ENCODE measurements around the gene ERI2.
A peak's percentile ranks its signal among the peaks of the same experiment; 100 is the strongest.
"Not testable (repeated sequence)": the region's sequence is repeated elsewhere in the genome, so short reads cannot be mapped to it uniquely, and the experiment has no call there.

Gene ERI2

DNA sequence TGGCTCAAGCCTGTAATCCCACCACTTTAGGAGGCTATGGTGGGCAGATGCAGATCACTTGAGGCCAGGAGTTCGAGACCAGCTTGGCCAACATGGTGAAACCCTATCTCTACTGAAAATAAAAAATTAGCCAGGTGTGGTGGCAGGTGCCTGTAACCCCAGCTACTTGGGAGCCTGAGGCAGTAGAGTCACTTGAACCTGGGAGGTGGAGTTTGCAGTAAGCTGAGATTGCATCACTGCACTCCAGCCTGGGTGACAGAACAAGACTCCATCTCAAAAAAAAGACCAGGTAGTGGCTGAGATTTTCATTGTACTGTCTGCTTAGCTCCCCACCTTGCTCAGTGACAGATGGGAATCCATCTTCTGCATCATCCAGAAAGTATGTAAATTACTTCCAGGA, 41.8 kb downstream of the ERI2 start:
- DNase-seq = not testable (repeated sequence)

DNA sequence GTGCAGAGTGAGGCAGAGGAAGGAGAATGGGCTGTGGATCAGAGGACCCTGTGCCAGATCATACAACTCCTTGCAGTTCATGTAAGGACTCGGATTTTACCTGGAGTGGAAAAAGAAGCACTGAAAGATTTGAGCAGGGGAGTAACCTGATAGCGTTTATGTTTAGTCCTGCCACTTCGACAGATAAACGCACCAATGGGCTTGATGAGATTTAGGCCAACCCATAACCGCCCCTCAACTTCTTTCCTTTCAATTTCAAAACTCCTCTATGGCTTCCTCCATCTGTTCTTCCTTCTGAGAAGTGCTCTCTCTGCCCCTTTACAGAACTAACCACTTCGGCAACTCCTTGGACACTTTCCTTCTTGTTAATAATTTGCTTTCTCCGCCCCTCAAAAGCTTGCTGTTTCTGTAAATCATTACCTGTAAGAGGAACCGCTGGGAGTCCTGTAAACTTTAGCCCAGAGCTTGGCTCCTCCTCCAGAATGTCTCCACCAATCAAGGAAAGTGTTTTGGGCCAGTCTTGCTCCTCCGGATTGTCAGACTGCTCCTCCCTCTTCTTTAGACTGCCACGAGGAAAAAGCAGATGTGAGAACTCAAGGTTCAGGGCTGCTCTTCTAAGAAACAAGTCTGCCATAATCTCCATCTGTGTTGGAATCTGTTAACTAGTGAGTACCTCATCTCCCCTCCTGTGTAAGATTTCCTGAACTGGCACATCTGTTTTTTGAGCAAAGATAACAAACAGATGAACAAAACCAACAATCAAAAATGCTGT, 42.6 kb downstream of the ERI2 start, which contains the start of gene ACSM3:
Gene ACSM3, plus strand, starts transcription at position 554 of the 772 bp plus-strand sequence. CDS start 6,021 bp downstream, outside the sequence.
- peak; percentile 80 for DNase-seq

GRCh38 chr16:20762404-20763123, 43.7 kb downstream of the ERI2 start:
- DNase-seq = no peak

DNA sequence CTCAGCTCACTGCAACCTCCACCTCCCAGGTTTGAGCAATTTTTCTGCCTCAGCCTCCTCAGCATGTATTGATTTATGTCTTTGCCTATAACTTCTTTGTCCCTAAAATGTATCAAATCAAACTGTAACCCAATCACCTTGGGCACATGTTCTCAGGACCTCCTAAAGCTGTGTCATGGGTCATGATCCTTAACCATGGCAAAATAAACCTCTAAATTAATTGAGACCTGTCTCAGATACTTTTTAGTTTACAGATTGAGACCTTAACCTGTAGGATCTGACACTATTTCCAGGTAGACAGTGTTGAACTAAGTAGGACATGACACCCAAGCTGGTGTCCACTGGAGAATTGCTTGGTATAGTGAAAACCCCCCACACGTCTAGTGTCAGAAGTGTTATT, 45.1 kb downstream of the ERI2 start:
- DNase-seq = no peak

DNA sequence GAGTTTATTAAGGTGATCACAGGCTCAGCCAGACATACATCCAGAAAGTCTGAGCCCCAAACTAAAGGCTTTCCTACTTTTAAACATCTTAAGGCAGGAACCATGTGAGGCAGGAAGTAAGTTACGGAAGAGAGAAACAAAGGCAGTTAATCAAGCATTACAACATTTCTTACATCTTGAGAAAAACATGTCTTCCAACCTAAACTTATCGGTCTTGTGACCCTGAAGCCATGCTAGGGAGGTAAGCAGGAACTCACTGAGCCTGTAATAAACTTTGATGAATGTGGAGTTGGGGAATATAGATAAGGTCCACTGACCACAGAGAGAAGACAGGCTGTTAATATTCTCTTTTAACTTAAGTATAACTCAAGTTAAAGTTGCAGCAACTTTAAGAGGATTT, 45.9 kb downstream of the ERI2 start:
- no peak for DNase-seq

GRCh38 chr16:20755799-20756198, 50.5 kb downstream of the ERI2 start:
- DNase-seq = not testable (repeated sequence)

DNA sequence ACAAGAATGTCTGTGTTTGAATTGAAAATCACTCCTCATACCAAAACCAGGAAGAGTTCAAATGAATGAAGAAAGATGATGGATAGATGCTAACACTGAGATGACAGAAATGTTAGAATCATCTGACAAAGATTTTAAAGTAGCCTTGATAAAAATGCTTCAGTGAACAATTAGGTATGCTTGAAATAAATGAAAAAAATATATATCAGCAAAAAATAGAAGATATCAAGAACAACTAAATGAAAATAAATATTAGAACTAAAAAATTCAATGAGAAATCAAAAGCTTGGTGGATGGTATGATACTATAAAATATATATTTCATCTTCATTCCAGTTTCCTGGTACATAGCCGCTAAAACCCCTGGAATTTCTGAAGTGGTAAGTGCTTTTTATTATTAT, 51.0 kb downstream of the ERI2 start:
- DNase-seq = no peak

- DNase-seq = no peak
Measured at GRCh38 chr16:20753727-20754126, 52.5 kb downstream of the ERI2 start.

GRCh38 chr16:20750558-20750957, 55.7 kb downstream of the ERI2 start:
- no peak for DNase-seq

- no peak for DNase-seq
Measured at GRCh38 chr16:20749474-20749873, 56.8 kb downstream of the ERI2 start.

DNA sequence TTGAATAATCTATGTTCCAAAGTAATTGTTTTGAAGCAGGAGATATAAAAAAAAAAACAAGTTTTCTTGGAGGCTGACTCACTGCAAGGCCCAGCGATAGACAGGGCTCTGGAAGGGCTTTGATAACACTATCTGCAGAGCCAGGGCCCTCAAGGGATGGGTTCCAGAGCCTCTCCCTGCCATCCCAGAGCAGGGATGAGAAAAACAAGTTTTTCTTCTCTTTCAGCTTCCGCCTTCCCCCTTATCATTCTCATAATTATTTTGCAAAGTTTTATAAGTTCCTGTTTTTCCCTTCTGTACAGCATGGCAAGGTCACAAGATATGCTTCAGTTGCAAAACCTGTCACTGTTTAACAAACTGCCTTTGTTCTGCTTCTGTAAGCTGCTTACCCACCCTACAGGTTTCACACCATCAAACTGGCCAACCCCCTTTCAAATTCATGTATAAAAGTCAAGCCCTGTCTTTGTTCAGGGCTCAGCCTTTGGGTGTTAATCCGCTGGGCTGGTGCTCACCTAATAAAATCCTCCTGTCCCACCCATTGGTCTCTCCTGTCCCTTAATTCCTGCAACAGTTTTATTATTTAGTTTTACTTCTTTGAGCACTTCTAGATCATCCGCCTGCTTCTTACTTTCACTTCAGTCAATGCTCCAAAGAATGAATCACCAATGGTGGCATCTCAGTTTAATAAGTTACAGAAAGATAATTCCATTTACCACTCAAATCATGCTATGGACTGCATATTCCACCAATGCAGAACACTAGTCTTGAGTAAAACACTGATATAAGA, 59.0 kb downstream of the ERI2 start:
- no peak for DNase-seq

DNA sequence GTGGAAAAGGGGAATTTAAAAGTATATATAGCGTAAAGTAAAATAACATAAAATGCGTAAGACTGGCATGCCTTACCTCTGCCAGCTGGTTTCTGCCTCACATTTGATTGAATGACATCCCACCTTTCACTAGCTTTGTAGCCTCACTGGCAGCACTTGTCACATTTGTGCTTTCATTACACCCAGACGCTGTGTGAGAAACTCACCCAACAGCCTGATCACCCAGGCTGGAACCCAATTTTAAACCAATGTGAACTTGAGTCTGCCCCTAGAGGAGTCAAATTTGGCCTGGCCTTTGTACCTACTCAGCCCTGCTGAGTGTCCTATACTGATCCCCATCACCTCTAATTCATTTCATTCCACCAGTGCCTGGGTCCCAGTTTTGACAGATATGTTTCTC, 59.8 kb downstream of the ERI2 start:
- DNase-seq = no peak
